HepG2 (cell line): ENCODE results near the gene TCF3. TPM values are rescaled to one million over a fixed set of nuclear protein-coding genes. Genes with fewer than 3 reads are reported as not detected.

ENCODE experiments used
- BHLHE40 ChIP-seq: IDR thresholded peaks from 2 replicates; pipeline ENCODE4 v1.6.1; 2011; ENCODE audit warnings: low read length, improper control_type of control experiment
- GPN1 ChIP-seq: sonication (generic); formaldehyde crosslinking; IDR thresholded peaks from 2 replicates; pipeline ENCODE4 v1.5.1; 2020; ENCODE audit warnings: missing genetic modification reagents, borderline replicate concordance
- HOXA3 ChIP-seq: sonication (generic); formaldehyde crosslinking; IDR thresholded peaks from 2 replicates; pipeline ENCODE4 v1.5.0; 2020; ENCODE audit warnings: missing genetic modification reagents
- IKZF4 ChIP-seq: sonication (generic); formaldehyde crosslinking; IDR thresholded peaks from 2 replicates; pipeline ENCODE4 v1.5.1; 2020; ENCODE audit warnings: borderline replicate concordance, mild to moderate bottlenecking, low read depth, missing genetic modification reagents; ENCODE audit errors: not compliant biosample characterization
- KMT2A ChIP-seq: sonication (generic); formaldehyde crosslinking; IDR thresholded peaks from 2 replicates; pipeline ENCODE4 v1.4.0; 2020; ENCODE audit warnings: missing genetic modification reagents
- NFE2 ChIP-seq: sonication (generic); formaldehyde crosslinking; IDR thresholded peaks from 2 replicates; pipeline ENCODE4 v1.4.0; 2020; ENCODE audit warnings: missing genetic modification reagents
- RBM39 ChIP-seq: fragments of 200-400 bp; formaldehyde crosslinking; IDR thresholded peaks from one replicate; pipeline ENCODE4 v1.6.1; 2018; ENCODE audit warnings: antibody characterized with exemption, mild to moderate bottlenecking, low read depth, low read length; ENCODE audit not compliant: poor library complexity, severe bottlenecking
- SNAI1 ChIP-seq: sonication (generic); formaldehyde crosslinking; IDR thresholded peaks from 2 replicates; pipeline ENCODE4 v1.5.0; 2020; ENCODE audit warnings: mild to moderate bottlenecking, missing genetic modification reagents, borderline replicate concordance
- SOX6 ChIP-seq, 2 experiments: fragments of 450-650 bp in 1 of 2; sonication (generic) in 1 of 2; formaldehyde crosslinking in 1 of 2; IDR thresholded peaks; 2 replicates each; pipeline versions ENCODE4 v1.4.0 to v1.6.1; 2017 to 2020; ENCODE audit warnings: antibody characterized with exemption in 1 of 2, mild to moderate bottlenecking in 1 of 2, missing genetic modification reagents in 1 of 2
- ZNF589 ChIP-seq: sonication (generic); formaldehyde crosslinking; conservative IDR thresholded peaks from 2 replicates; pipeline ENCODE4 v1.8.0; 2022; ENCODE audit warnings: mild to moderate bottlenecking, moderate library complexity, missing genetic modification reagents
- polyA plus RNA-seq, 8 experiments: library from polyadenylated mRNA; depleted of rRNA in 3 of 8; stranded (reverse) in 7 of 8; unstranded in 1 of 8; fragments of >200 nt; fragmentation: Illumina TruSeq in 4 of 8; extraction: Trizol in 4 of 8; gene quantifications; 2 replicates each; pipeline versions ENCODE4 v1.2.1 to v1.2.3, GENCODE V29; 2011 to 2016; ENCODE audit warnings: low read depth in 4 of 8, missing spikeins in 1 of 8, mixed read lengths in 1 of 8; ENCODE audit not compliant: insufficient read depth in 1 of 8
- total RNA-seq, 5 experiments: library from RNA; depleted of rRNA; stranded (reverse); fragments of >200 nt; fragmentation: Illumina TruSeq; extraction: Trizol; gene quantifications; 2 replicates each; pipeline ENCODE4 v1.2.3, GENCODE V29; 2016; ENCODE audit warnings: low read depth in 1 of 5
- TF ChIP-seq, protein P1 (sequence below): sonication (generic); formaldehyde crosslinking; IDR thresholded peaks from 2 replicates; pipeline ENCODE4 v1.5.0; 2020; ENCODE audit warnings: mild to moderate bottlenecking, missing genetic modification reagents, borderline replicate concordance
- TF ChIP-seq, protein P2 (sequence below): sonication (generic); formaldehyde crosslinking; IDR thresholded peaks from 2 replicates; pipeline ENCODE4 v1.4.0; 2020; ENCODE audit warnings: missing genetic modification reagents; ENCODE audit errors: not compliant biosample characterization
- TF ChIP-seq, protein P3 (sequence below): sonication (generic); formaldehyde crosslinking; IDR thresholded peaks from 2 replicates; pipeline ENCODE4 v1.5.0; 2020; ENCODE audit warnings: missing genetic modification reagents
- TF ChIP-seq, protein P4 (sequence below): sonication (generic); formaldehyde crosslinking; IDR thresholded peaks from 2 replicates; pipeline ENCODE4 v1.4.0; 2020; ENCODE audit warnings: missing genetic modification reagents, borderline replicate concordance
- TF ChIP-seq, protein P5 (sequence below): IDR thresholded peaks from 2 replicates; pipeline ENCODE4 v1.6.1; 2016; ENCODE audit warnings: control low read depth
- TF ChIP-seq, protein P6 (sequence below): sonication (generic); formaldehyde crosslinking; IDR thresholded peaks from 2 replicates; pipeline ENCODE4 v1.4.0; 2020; ENCODE audit warnings: missing genetic modification reagents

Gene TCF3
- total and polyA plus RNA-seq, 2 of the 13 experiments (the other 11 are each of a cell fraction or from before 2014, with no cell fraction given): 51.4 to 53.2 TPM

DNA sequence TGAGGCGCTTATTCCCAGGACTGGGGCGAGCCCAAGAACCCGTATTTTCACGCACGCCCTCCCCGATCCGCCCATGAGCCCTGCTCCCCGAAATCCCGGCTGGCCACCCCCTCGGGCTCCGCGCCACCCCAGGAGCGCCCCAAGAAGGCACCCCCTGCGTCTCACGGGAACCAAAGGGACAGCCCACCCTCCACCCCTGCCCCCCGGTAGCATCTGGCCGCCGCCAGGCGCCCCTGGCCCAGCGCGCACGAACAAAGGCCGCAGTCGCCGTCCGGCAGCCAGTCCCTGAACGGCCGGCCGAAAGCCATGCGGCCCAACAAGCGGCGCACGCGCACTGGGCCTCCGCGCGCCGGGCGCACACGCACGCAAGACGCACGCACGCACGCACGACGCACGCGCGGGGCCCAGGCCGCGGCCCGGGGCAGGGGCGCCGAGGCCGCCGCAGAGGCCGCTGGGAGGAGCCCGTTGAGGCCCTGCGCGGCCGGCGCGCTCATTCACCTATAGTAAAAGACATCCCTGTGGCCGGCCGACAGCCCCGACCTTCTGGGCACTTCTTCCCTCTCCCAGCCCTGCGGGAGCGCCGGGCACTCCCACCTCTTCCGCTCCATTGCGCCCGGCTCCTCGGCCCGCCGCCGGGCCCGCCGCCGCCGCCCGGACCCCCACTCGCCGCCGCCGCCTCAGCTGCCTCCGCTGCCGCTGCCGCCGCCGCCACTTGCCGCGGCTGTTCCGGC, 60.2 kb downstream of the TCF3 start (continued):
- TF ChIP-seq KMT2A (CRISPR knock-in tag): no peak
- TF ChIP-seq, protein P1, sequence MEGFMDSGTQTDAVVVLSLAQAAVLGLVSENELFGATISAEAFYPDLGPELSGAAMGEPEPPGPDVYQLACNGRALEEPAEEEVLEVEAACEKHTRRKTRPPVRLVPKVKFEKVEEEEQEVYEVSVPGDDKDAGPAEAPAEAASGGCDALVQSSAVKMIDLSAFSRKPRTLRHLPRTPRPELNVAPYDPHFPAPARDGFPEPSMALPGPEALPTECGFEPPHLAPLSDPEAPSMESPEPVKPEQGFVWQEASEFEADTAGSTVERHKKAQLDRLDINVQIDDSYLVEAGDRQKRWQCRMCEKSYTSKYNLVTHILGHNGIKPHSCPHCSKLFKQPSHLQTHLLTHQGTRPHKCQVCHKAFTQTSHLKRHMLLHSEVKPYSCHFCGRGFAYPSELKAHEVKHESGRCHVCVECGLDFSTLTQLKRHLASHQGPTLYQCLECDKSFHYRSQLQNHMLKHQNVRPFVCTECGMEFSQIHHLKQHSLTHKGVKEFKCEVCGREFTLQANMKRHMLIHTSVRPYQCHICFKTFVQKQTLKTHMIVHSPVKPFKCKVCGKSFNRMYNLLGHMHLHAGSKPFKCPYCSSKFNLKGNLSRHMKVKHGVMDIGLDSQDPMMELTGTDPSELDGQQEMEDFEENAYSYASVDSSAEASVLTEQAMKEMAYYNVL (CRISPR knock-in tag): no peak; the same call in 1 of the 2 replicates
- TF ChIP-seq, protein P2, sequence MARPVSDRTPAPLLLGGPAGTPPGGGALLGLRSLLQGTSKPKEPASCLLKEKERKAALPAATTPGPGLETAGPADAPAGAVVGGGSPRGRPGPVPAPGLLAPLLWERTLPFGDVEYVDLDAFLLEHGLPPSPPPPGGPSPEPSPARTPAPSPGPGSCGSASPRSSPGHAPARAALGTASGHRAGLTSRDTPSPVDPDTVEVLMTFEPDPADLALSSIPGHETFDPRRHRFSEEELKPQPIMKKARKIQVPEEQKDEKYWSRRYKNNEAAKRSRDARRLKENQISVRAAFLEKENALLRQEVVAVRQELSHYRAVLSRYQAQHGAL: no peak
- peak; percentile 77 for TF ChIP-seq BHLHE40
- no peak for TF ChIP-seq GPN1 (CRISPR knock-in tag)
- TF ChIP-seq, protein P3, sequence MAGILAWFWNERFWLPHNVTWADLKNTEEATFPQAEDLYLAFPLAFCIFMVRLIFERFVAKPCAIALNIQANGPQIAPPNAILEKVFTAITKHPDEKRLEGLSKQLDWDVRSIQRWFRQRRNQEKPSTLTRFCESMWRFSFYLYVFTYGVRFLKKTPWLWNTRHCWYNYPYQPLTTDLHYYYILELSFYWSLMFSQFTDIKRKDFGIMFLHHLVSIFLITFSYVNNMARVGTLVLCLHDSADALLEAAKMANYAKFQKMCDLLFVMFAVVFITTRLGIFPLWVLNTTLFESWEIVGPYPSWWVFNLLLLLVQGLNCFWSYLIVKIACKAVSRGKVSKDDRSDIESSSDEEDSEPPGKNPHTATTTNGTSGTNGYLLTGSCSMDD: no peak
- peak; percentile 68 for TF ChIP-seq HOXA3 (CRISPR knock-in tag)
- TF ChIP-seq RBM39: peak; percentile 64
- no peak for TF ChIP-seq NFE2 (CRISPR knock-in tag)
- TF ChIP-seq SOX6 (IDR thresholded peaks at IDR 0.05): no peak
- TF ChIP-seq SOX6 (CRISPR knock-in tag; IDR thresholded peaks at IDR 0.05): 0 out of 2 replicates have a peak, but pooled peaks have one; percentile 10
- no peak for TF ChIP-seq ZNF589 (CRISPR knock-in tag)
- TF ChIP-seq SNAI1 (CRISPR knock-in tag): 0 out of 2 replicates have a peak, but pooled peaks have one; percentile 46
- TF ChIP-seq, protein P4, sequence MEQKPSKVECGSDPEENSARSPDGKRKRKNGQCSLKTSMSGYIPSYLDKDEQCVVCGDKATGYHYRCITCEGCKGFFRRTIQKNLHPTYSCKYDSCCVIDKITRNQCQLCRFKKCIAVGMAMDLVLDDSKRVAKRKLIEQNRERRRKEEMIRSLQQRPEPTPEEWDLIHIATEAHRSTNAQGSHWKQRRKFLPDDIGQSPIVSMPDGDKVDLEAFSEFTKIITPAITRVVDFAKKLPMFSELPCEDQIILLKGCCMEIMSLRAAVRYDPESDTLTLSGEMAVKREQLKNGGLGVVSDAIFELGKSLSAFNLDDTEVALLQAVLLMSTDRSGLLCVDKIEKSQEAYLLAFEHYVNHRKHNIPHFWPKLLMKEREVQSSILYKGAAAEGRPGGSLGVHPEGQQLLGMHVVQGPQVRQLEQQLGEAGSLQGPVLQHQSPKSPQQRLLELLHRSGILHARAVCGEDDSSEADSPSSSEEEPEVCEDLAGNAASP (CRISPR knock-in tag): no peak
- TF ChIP-seq, protein P5, sequence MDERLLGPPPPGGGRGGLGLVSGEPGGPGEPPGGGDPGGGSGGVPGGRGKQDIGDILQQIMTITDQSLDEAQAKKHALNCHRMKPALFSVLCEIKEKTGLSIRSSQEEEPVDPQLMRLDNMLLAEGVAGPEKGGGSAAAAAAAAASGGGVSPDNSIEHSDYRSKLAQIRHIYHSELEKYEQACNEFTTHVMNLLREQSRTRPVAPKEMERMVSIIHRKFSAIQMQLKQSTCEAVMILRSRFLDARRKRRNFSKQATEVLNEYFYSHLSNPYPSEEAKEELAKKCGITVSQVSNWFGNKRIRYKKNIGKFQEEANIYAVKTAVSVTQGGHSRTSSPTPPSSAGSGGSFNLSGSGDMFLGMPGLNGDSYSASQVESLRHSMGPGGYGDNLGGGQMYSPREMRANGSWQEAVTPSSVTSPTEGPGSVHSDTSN (CRISPR knock-in tag): no peak
- TF ChIP-seq, protein P6, sequence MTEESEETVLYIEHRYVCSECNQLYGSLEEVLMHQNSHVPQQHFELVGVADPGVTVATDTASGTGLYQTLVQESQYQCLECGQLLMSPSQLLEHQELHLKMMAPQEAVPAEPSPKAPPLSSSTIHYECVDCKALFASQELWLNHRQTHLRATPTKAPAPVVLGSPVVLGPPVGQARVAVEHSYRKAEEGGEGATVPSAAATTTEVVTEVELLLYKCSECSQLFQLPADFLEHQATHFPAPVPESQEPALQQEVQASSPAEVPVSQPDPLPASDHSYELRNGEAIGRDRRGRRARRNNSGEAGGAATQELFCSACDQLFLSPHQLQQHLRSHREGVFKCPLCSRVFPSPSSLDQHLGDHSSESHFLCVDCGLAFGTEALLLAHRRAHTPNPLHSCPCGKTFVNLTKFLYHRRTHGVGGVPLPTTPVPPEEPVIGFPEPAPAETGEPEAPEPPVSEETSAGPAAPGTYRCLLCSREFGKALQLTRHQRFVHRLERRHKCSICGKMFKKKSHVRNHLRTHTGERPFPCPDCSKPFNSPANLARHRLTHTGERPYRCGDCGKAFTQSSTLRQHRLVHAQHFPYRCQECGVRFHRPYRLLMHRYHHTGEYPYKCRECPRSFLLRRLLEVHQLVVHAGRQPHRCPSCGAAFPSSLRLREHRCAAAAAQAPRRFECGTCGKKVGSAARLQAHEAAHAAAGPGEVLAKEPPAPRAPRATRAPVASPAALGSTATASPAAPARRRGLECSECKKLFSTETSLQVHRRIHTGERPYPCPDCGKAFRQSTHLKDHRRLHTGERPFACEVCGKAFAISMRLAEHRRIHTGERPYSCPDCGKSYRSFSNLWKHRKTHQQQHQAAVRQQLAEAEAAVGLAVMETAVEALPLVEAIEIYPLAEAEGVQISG: peak; percentile 74
- TF ChIP-seq IKZF4 (CRISPR knock-in tag): peak; percentile 63
